Neural cell (in vitro differentiated cells): Measurements from ENCODE around the gene OSGEP.

Source experiments
- CTCF ChIP-seq: fragments of 450-650 bp; IDR thresholded peaks from 2 replicates; pipeline ENCODE4 v1.5.1; 2014; ENCODE audit warnings: antibody characterized with exemption, mild to moderate bottlenecking, moderate library complexity; ENCODE audit not compliant: poor library complexity, severe bottlenecking
- EP300 ChIP-seq: fragments of 450-650 bp; conservative IDR thresholded peaks from 2 replicates; pipeline ENCODE4 v1.6.1; 2014; ENCODE audit warnings: antibody characterized with exemption, mild to moderate bottlenecking, moderate library complexity; ENCODE audit not compliant: poor library complexity, severe bottlenecking
- EZH2 ChIP-seq: fragments of 200-600, 300-800 bp; shearing (Covaris generic), sonication (generic); IDR thresholded peaks from 2 replicates; pipeline ENCODE4 v1.6.1; 2014; ENCODE audit warnings: antibody characterized with exemption, low read length, borderline replicate concordance, mild to moderate bottlenecking; ENCODE audit not compliant: insufficient read depth, poor library complexity, severe bottlenecking
- MXI1 ChIP-seq: fragments of 450-650 bp; conservative IDR thresholded peaks from 2 replicates; pipeline ENCODE4 v1.6.1; 2014; ENCODE audit warnings: antibody characterized with exemption, mild to moderate bottlenecking; ENCODE audit not compliant: poor library complexity, severe bottlenecking
- POLR2AphosphoS5 ChIP-seq: IDR thresholded peaks from 2 replicates; pipeline ENCODE4 v1.6.1; 2012
- RAD21 ChIP-seq: fragments of 450-650 bp; conservative IDR thresholded peaks from 2 replicates; pipeline ENCODE4 v1.6.1; 2014; ENCODE audit warnings: antibody characterized with exemption, mild to moderate bottlenecking, moderate library complexity

GRCh38 chr14:20470603-20470901 is 15.9 kb upstream of the OSGEP start:
- TF ChIP-seq EZH2 (no peak), CTCF (no peak), POLR2AphosphoS5 (no peak), RAD21 (no peak), EP300 (no peak), MXI1 (no peak)
